HG02623 (cell line): ENCODE data around the gene UBTF.
A peak's percentile ranks its signal among the peaks of the same experiment; 100 is the strongest.
"Not testable (repeated sequence)": the region's sequence is repeated elsewhere in the genome, so short reads cannot be mapped to it uniquely, and the experiment has no call there.

ENCODE experiments used
- ATAC-seq: cut with Tn5 transposase; IDR thresholded peaks from one replicate; pipeline ENCODE4 v1.9.1; 2021; ENCODE audit warnings: moderate library complexity; ENCODE audit not compliant: unreplicated experiment

UBTF gene

DNA sequence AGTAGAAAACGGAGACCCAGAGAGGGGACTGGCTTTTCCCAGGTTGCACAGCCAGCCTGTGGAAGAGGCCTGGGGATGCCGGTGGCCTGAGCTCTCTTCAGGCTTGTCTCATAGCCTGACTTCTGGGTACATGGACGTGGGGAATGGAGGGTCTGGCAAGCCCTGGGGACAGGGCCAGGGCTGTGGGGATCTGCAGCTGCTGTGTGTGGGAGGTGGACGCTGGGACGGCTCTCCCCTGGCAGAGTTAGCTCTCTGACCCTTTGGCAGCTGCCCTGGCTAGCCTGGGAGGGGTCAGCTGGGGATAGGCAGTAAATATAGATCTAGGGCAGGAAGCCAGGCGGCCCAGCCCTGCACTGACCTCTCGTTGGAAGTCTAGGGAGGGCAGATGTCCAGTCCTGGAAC lies 28.0 kb upstream of the UBTF start:
- ATAC-seq, result no peak

GRCh38 chr17:44241106-44241624 lies 21.7 kb upstream of the UBTF start:
- no peak for ATAC-seq

DNA sequence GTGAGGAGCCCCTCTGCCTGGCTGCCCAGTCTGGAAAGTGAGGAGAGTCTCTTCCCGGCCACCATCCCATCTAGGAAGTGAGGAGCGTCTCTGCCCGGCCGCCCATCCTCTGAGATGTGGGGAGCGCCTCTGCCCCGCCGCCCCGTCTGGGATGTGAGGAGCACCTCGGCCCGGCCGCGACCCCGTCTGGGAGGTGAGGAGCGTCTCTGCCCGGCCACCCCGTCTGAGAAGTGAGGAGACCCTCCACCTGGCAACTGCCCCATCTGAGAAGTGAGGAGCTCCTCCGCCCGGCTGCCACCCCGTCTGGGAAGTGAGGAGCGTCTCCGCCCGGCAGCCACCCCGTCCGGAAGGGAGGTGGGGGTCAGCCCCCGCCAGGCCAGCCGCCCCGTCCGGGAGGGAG lies 18.4 kb upstream of the UBTF start:
- not testable (repeated sequence) for ATAC-seq

DNA sequence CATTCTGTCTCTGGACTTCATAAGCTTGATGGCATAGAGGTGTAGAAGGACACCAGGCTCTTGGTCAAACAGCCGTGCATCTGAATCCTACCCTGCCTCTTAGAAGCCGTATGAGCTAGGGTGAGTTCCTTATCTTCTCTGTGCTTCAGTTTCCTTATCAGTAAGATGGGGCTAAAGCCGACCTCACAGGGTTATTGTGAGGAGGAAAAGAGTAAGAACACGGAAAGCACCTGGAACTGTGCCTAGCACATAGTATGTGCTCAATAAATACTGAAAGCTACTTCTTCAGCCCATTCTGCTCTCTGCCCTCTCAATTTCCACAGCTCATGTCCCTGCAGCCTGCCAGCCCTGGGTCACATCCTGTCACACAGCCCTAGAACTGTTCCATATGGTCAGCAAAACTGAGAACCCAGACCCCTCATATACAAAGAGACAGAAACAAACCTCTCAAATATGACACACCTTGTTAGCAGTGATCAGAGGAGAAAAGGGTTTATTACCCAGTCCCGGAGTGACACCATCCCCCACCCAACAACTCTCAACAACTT lies 17.0 kb upstream of the UBTF start:
- ATAC-seq, result no peak

DNA sequence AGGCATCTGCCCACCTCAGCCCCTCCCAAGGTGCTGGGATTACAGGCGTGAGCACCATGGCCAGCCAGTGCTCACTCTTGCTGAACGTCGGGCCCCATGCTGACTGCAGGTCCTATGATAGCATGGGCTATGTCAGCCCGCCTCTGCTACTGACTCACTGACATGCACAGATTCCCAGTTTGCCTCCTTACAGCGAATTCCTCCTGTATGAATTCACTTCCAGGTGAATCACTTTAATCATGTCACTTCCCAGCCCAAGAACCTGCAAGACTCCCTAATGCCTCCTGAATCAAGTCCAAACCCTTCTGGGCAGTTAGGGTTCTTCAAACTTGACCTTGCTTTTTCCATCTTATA lies 16.1 kb upstream of the UBTF start:
- no peak for ATAC-seq

DNA sequence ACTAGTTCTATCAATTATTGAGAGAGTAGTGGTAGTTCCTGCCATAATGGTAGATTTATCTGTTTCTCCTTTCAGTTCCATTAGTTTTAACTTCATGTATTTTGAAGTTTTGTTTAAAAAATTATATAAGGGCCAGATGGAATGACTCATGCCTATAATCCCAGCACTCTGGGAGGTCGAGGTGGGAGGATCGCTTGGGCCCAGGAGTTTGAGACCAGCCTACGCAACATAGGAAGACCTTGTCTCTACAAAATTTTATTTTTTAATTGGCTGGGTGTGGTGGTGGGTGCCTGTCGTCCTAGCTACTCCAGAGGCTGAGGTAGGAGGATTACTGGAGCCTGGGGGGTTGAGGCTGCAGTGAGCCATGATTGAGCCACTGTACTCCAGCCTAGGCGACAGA lies 14.1 kb upstream of the UBTF start:
- no peak for ATAC-seq

GRCh38 chr17:44232061-44232460 lies 12.6 kb upstream of the UBTF start:
- ATAC-seq, result no peak

DNA sequence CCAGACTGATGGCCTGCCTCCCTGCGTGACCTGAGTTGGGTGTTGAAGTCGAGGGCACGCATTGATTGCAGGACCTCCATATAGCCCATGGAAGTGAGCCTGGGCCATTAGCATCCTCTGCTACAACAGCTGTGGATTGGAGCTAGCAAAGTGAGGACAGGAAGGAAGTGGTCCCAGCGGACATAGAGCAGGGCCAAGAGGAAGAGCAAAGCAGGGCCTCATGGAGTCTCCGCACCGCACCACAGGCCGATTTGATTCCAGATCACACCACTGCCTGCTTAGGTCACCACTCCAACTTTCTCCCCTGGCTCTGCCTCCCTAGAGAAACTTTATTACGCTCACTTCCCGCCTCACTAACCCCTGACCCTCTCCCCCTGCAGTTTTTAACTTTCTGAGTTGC lies 10.7 kb upstream of the UBTF start:
- ATAC-seq, result no peak

GRCh38 chr17:44229090-44229489 lies 9.6 kb upstream of the UBTF start:
- no peak for ATAC-seq

DNA sequence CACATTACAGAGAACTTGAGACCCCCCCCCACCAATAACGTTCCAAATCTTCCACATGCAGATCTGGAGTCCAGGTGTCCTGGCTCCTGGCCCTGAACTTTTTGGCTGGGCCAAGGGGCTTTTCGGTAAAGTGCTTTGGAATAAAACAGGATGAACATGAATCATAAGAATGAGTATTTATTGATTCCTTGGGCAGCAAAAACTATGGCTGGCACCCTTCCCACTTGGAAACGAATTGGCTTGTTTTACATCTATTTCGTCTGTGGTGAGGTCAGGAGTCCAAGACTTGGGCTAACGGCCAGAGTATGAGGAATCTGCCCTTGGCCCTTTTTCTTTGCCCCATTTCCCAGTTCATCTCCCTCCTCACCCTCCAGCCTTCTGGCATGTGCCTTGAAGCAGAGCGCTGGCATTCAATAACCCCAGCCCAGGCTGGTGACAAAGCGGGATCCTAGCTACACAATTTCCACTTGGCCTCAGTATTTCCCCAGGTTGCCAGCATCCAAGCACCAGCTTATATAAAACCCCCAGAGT lies 4.1 kb upstream of the UBTF start:
- ATAC-seq, result no peak

GRCh38 chr17:44222112-44222869 lies 2.8 kb upstream of the UBTF start:
- ATAC-seq, result no peak

- no peak for ATAC-seq
Observed at GRCh38 chr17:44221862-44222111, 2.3 kb upstream of the UBTF start.

DNA sequence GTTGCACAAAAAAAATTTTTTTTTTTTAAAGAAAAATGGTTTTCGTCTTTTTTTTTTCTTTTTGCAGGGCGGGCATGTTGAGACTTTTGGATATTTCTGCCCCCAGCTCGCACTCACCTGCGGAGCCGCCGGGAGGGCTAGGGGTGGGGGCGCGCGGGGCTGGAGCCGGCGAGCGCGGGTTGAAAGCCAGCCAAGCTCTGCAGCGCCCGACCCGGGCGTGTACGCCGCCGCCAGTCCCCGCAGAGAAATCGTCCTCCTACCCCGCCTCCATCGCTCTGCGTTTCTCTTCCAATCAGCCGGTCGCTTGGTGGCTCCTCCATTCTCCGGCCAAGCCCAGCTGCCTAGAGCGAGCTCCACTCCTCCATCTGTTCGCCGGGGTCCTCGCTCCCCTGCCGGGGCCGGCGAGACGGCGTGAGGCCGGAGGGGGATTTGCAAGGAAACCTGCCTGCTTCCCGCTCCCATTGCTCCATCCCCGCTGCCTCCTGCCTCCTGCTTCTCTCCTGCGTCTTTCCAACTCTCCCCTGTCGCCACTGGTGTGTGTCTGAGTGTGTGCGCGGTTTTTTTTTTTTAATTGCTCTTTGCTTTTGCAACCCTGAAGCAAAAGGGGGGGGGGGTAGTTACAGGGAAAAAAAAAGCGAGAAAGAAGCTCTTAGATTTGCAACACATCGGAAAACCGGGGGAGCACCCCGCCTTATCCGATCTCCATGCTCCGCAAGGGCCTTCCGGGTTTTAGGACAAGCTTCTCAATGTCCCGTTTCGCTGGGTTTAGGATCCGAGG lies 1.8 kb upstream of the UBTF start:
- ATAC-seq, result no peak

- no peak for ATAC-seq
Observed at GRCh38 chr17:44220213-44221083, 973 bp upstream of the UBTF start.

GRCh38 chr17:44219108-44219615 lies 313 bp downstream of the UBTF start:
- peak; percentile 27 for ATAC-seq

GRCh38 chr17:44218344-44219107 lies 949 bp downstream of the UBTF start:
- ATAC-seq, result peak; percentile 37

- ATAC-seq, result no peak
Observed at GRCh38 chr17:44217738-44218343, 1.6 kb downstream of the UBTF start.

- no peak for ATAC-seq
Observed at GRCh38 chr17:44216694-44217093, 2.8 kb downstream of the UBTF start.

DNA sequence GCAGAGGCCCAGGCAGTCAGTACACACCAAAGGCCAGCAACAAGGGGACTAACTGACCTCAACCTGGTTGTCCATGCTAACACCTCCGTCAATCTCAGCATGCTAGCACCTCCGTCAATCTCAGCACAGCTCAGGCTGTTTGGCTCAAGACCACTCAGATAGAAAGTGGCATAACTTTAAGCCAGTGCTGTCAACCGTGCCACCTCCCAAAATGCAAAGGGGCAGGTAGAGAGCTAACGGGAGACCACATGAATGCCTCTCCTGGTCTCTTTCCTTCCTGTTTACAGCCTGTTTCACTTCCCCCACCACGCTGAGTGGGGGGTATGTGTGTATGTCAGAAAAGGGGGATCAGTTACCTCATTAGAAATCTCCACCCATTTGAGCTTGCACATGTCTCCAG lies 3.3 kb downstream of the UBTF start:
- ATAC-seq, result no peak

DNA sequence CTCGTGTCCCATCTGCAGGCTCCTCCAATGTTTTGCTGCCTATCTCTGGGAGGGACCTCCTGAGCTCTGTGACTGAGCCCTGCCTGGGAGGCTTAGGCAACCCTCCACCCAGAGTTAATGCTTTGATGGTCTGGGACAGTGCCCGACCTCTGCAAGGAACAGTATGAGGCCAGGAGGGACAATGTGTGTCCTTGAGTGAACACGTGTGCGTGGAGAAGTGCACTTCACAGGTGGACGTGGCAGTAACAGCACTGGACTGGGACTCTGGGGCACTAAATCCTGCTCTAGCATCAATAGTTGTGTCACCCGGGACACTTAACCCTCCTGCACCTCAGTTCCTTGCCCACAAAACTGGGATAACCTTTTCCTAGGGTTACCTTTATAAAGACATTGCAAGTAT lies 4.6 kb downstream of the UBTF start:
- ATAC-seq, result no peak
